GM19372 (cell line): ENCODE measurements around the gene TMEM150C.

Experiments used
- ATAC-seq: cut with Tn5 transposase; IDR thresholded peaks from one replicate; pipeline ENCODE4 v1.9.1; 2021; ENCODE audit warnings: mild to moderate bottlenecking, low read depth, moderate library complexity; ENCODE audit not compliant: unreplicated experiment

TMEM150C gene

GRCh38 chr4:82519776-82520175 is 42.0 kb downstream of the TMEM150C start:
- ATAC-seq: no peak

- no peak for ATAC-seq
Observed at GRCh38 chr4:82519072-82519471, 42.7 kb downstream of the TMEM150C start.

GRCh38 chr4:82517043-82517442 is 44.7 kb downstream of the TMEM150C start:
- no peak for ATAC-seq

- ATAC-seq: no peak
Observed at GRCh38 chr4:82515705-82516104, 46.1 kb downstream of the TMEM150C start.

GRCh38 chr4:82513382-82513781 is 48.4 kb downstream of the TMEM150C start:
- no peak for ATAC-seq

GRCh38 chr4:82510216-82510615 is 51.6 kb downstream of the TMEM150C start:
- no peak for ATAC-seq

- no peak for ATAC-seq
Observed at GRCh38 chr4:82508806-82509428, 52.9 kb downstream of the TMEM150C start.

- no peak for ATAC-seq
Observed at GRCh38 chr4:82508011-82508410, 53.8 kb downstream of the TMEM150C start.

GRCh38 chr4:82501154-82501442 is 60.7 kb downstream of the TMEM150C start:
- no peak for ATAC-seq

GRCh38 chr4:82500435-82501153 is 61.2 kb downstream of the TMEM150C start:
- no peak for ATAC-seq

GRCh38 chr4:82499738-82500434 is 61.9 kb downstream of the TMEM150C start:
- ATAC-seq: no peak

GRCh38 chr4:82496349-82496748 is 65.4 kb downstream of the TMEM150C start:
- no peak for ATAC-seq

- ATAC-seq: no peak
Observed at GRCh38 chr4:82495666-82496065, 66.1 kb downstream of the TMEM150C start.

GRCh38 chr4:82493721-82494425 is 67.9 kb downstream of the TMEM150C start:
- ATAC-seq: no peak

- no peak for ATAC-seq
Observed at GRCh38 chr4:82491251-82491960, 70.4 kb downstream of the TMEM150C start.

- no peak for ATAC-seq
Observed at GRCh38 chr4:82489987-82490386, 71.8 kb downstream of the TMEM150C start.

- no peak for ATAC-seq
Observed at GRCh38 chr4:82489076-82489475, 72.7 kb downstream of the TMEM150C start.

- ATAC-seq: no peak
Observed at GRCh38 chr4:82484996-82485783, 76.6 kb downstream of the TMEM150C start.

- no peak for ATAC-seq
Observed at GRCh38 chr4:82482387-82482786, 79.4 kb downstream of the TMEM150C start.

GRCh38 chr4:82481506-82481840 is 80.3 kb downstream of the TMEM150C start:
- no peak for ATAC-seq
